HS-5 (cell line): ENCODE results near the gene PKNOX2.

Experiments
- DNase-seq: peaks from one replicate; pipeline ENCODE4 v3.0.0-alpha.2; 2012; ENCODE audit warnings: low read depth

Gene PKNOX2

GRCh38 chr11:125173027-125173426, 8.5 kb downstream of the PKNOX2 start:
- no peak for DNase-seq

DNA sequence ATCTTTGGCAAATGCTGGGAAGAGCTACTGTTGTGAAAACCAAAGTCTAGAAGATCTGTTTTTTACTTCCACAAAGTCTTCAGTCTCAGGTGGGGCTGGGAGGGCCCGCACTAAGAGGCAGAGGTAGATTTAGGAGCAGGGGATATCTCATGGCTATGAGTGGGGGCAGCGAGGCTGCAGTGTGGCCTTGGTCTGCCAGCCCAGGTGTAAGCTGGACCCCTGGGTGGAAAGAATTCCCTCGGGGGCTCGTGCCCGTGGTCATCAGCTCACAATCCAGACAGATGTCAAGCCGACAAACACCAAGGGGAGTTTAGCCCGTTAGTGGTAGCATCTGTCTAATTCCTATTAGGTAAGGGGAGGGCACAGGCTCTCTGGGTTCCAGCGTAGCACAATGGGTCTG, 9.0 kb downstream of the PKNOX2 start:
- no peak for DNase-seq

- DNase-seq, result no peak
These were observed 9.5 kb downstream of the PKNOX2 start for GRCh38 chr11:125174057-125174456.

DNA sequence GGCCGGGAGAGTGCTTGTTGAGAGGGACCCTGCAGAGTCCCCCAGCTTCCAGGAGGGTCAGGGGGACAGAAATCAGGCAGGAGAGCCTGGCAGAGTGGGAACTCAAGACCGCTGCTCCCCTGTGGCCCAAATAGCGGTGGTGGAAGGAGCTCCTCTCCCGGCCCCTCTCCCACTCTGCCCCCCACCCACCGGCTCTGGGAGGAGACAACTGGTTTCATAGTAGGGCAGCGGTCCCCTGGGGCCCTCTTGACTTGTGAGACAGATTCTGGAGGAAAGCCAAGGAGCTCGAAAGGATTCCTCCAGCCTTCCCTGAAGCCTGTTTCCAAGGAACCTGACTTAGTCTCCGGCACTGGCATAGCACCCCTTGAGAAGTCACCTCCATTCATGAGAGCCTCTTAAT, 10.1 kb downstream of the PKNOX2 start:
- DNase-seq, result no peak

DNA sequence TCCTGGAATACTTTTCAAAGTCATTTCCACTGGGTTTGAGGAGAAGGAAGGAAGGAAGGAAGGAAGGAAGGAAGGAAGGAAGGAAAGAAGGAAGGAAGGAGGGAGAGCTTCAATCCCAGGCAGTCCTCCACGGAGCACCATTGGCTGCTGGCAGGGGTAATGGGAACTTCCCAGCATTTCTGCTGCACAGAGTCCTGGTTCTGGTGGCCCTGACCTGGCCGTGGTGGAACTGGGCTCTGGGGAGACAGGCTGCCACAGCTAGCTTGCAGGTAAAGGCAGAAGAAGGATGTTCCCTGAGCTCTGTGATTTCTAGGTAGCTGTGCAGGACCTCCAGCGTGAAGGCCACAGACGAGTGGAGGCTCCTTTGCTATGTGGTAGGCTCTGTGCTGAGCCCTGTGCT, 10.6 kb downstream of the PKNOX2 start:
- no peak for DNase-seq

- DNase-seq, result no peak
These were observed 11.5 kb downstream of the PKNOX2 start for GRCh38 chr11:125175896-125176575.

DNA sequence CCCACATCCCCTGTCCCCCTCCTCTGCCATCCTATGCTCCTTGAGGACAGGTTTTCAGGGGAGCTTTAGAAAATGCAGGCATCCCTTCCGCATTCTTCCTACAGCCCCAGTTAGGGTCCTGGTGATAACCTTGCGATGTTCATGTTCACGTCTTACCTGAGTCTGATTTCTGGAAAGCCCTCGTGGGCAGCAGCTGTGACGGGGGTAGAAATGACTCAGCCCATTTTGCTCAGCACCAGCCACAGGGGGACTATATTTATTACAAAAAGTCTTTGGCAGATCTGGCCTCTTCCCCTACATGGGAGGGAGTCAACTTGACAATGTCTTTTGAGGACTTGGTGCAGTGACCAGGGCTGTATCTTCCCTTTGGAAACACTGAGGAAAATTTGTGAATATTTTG, 12.3 kb downstream of the PKNOX2 start:
- DNase-seq, result no peak

DNA sequence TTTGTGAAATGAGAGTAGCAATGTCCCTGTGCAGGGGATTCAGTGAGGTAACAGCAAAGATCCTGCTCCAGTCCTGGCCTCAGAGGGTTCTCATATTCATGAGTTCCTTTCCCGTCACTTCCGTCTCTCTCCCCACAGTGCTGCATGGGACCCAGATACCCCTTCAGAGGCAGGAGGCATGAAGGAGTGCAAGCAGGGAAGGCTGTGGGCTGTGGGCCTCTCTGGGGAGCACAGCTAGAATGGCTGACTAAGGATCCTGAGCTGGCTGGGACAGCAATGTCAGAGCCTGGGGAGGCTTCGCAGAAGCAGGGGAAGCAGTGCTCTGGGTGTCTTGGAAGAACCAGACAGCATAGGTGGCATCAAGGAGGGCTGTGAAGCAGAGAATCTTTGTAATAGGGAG, 13.0 kb downstream of the PKNOX2 start:
- no peak for DNase-seq

DNA sequence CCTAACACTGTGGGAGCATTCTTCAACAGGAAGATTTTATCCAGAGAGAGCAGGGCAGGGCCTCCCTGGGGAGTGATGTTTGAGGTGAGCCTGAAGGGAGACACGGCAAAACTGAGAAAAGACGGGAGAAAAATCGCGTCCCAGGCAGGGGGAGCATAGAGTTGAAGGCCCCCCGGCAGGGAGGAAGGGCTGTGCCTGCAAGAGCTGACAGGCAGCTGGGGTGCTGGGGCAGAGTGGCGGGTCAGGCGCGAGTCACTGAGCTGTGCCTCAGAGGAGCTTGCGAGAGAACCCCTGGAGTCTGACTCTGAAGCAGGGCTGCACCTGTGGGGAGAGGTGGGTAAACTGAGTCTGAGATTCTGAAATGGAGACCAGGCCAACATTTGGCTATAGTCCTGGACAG, 14.8 kb downstream of the PKNOX2 start:
- no peak for DNase-seq

GRCh38 chr11:125179895-125180294, 15.3 kb downstream of the PKNOX2 start:
- no peak for DNase-seq

DNA sequence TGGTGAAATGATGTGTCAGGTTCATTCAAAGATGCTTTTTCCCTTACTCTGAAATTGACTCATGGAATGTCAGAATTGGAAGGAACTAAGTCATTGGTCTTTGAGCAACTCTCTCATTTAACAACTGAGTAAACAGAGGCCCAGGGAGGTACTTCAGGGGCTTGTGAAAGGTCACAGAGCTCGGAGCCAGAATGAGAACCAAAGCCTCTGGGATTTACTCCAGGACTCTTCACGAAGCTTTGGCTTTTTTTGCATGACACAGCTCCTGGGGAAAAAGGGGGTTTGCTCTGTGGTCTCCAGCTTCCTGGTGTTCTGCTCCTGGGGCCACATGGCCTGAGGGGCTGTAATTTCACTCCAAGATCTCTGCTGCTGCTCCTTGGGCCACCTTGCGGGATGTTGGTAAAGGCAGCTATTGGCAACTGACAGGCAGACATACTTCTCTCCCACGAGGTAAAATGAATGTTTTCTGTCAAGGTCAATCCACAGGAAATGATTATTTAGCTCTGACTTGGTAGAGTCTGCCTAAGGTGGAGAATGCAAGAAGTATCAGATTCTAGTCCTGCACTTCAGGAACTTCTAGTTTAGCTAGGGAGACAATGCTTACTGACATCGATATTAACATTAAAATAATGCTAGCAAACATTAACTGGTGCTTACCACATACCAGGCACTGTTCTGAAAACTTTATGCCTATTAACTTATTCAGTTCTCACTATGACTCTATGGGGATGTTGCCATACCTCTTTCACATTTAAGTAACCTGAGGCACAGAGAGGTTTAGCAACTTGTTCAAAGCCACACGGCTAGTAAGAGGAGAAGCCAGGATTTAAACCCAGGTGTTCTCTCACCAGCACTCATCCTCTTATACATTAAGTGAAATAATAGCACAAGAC, 16.1 kb downstream of the PKNOX2 start:
- no peak for DNase-seq

DNA sequence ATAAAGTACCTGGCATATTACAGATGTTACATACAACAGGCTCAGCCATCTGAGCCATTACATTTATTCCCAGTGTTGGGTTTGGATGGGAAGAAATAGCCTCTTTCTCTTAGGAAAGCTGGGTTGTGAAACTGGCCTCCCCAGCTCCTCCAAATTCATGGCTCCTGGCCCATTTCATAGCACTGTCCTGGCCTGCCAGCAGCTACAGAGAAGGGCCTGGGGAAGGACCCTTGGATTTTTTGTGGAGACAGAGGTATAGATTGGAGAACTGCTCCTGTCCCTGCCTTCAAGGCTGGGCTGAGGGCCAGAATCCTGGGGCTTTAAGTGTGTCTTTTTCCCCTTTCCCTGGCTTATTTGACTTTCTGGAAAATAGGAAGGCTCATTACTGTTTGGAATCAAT, 18.0 kb downstream of the PKNOX2 start:
- no peak for DNase-seq

- DNase-seq, result no peak
These were observed 19.1 kb downstream of the PKNOX2 start for GRCh38 chr11:125183641-125184040.

GRCh38 chr11:125188021-125188420, 23.5 kb downstream of the PKNOX2 start:
- DNase-seq, result no peak

GRCh38 chr11:125190566-125190965, 26.0 kb downstream of the PKNOX2 start:
- no peak for DNase-seq

DNA sequence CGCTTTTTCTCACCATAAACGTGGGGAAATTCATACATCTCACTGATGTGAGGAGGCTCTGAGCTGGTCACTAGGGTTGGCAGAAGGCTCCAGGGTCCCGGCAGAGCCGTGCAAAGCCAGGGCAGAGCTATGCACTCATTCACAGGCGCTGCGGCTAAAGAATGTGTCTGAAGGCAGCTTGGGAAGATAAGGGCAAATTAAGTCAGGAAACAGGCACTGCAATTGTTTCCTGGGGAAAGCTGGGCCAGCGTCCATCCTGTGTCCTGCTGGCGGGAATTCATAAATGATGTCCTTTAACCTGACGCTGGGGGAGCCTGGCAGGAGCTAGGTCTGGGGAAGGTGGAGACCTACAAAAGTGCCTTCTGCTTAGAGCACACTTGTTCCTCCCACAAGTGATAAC, 27.6 kb downstream of the PKNOX2 start:
- DNase-seq, result no peak

DNA sequence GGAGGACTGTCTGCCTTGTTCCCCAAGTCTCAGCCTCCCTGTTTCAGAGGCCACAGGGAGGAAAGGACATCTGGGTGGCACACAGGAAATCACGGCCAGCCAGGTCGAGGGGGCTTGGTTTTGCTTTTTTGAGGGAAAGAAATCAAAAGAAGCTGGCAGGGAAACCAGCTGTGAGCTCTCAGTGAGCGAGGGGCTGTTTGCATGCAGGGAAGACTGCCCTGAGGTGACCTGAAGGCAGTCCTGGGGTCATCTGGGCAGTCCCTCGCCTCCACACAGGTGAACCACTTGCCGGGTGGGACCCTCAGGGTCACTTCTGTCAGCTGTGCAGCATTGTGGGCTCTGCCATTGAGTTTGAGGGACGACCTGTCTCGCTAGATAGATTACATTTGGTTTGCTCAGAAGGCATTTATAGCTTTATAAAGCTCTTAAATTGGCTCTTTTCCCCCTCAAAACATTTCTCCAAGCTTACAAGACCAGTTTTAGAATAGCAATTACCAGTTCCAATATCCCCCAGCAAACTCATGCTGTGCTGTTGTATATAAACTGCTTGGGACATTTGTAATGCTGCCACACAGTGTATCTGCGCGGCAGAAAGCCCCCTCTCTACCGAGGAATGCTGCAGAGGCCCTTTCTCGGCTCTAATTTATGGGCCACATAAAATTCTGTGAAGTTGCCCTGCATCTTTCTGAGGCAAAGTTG, 28.3 kb downstream of the PKNOX2 start:
- DNase-seq, result no peak

DNA sequence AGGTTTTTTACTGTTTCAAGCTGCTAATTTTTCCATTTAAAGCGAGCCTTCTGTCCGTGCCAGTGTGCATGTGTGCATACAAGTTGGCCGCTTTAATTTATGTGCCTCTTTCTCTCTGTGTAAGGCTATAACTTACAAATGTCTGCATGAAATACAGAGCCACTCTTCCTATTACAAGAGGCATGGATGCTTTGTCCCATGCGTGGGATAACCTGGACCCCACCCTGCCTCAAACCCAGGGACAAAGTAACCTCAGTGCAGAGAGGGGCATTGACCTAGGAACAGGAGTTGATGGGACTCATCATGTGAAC, 28.8 kb downstream of the PKNOX2 start:
- DNase-seq, result no peak

GRCh38 chr11:125193841-125194240, 29.3 kb downstream of the PKNOX2 start:
- DNase-seq, result no peak

DNA sequence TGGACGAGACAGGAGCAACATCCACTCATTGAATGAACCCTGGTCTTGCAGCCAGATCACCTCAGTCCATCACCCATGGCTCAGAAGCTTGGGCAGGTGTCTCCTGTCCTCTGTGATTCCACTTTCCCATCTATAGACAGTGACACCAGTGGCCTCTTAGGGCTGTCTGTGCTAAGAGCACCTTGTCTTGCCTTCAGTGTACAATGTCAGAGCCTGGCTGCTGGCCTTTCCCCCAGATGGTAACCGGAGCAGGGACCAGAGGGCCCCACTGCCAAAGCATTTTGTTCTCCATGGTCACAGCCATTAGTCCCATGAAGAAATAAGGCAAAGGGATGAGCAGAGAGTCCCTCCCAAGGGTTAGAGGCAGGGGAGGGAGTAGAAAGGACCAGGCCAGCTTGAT, 35.4 kb downstream of the PKNOX2 start:
- no peak for DNase-seq

GRCh38 chr11:125200441-125200840, 35.9 kb downstream of the PKNOX2 start:
- DNase-seq, result no peak

DNA sequence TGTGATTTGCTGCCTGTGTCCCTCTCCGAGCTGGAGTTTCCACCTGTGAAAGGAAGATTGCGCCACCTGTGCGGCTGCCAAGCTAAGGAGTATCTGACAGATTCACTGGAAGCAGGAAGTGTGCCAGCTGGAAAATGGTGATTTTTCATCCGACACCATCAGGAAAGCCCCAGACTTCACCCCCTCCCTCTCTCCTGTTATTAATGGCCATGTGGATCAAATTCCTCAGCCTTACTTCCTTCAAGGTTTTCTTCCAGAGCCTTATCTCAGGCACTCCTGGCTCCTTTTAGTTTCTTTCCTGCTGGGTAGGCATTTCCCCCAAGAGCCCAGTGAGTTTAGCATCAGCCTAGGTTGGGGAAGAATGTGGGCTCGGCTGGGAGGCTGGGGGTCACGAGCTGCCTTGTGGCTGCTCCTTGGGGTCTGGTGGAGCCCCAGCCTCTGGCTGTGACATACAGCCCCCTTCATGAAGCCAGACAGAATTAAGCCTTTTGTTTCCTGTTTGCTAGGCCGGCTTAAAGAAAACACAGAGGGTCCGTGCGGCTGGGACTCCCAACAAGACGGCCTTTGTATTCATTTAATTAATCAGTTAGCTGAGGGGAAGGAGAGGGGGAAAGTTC, 37.1 kb downstream of the PKNOX2 start:
- no peak for DNase-seq
